Peyer's patch (tissue), 4 donors: ENCODE results near the gene NEUROD2.

Experiments
- CTCF ChIP-seq, 6 experiments: fragments of 450-650 bp in 4 of 6; fragments of 200-600 bp in 2 of 6; sonication (generic) in 1 of 6; IDR thresholded peaks; one replicate each; pipeline ENCODE4 v1.5.1; 2017 to 2019; ENCODE audit warnings: antibody characterized with exemption in 6 of 6, mild to moderate bottlenecking in 3 of 6, moderate library complexity in 1 of 6
- POLR2A ChIP-seq, 2 donors: fragments of 450-650 bp; IDR thresholded peaks; one replicate each; pipeline ENCODE4 v1.5.1; 2017; ENCODE audit warnings: antibody characterized with exemption in 2 of 2, mild to moderate bottlenecking in 2 of 2, moderate library complexity in 2 of 2

DNA sequence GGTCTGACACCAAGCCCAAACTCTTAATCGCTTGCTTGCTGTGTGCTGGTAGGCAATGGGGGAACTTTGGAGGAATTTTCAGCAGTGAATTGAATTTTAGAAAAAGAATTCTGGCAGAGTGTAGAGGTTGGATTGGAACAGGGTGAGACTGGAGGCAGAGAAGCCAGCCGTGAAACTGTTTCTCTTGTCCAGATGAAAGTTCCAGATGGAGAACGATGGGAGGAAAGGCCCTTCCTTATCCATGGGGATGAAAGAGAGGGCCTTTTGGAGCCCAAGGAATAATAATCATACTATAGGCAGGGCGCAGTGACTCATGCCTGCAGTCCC lies 26.0 kb downstream of the NEUROD2 start:
- no peak for TF ChIP-seq CTCF (IDR thresholded peaks at IDR 0.05)
- no peak for TF ChIP-seq POLR2A (IDR thresholded peaks at IDR 0.05)
